ENCODE data around the gene PPP2R5D.

- no peak for TF ChIP-seq CTCF (conservative IDR thresholded peaks at IDR 0.05; ENCODE audit: low read length)
- no peak for TF ChIP-seq EZH2phosphoT487 (IDR thresholded peaks at IDR 0.05; ENCODE audit: borderline replicate concordance, low read depth, low read length)
Measured at GRCh38 chr6:43012364-43012763, 28.0 kb downstream of the PPP2R5D start.
